ENCODE results near the gene SYNGR1.

DNA sequence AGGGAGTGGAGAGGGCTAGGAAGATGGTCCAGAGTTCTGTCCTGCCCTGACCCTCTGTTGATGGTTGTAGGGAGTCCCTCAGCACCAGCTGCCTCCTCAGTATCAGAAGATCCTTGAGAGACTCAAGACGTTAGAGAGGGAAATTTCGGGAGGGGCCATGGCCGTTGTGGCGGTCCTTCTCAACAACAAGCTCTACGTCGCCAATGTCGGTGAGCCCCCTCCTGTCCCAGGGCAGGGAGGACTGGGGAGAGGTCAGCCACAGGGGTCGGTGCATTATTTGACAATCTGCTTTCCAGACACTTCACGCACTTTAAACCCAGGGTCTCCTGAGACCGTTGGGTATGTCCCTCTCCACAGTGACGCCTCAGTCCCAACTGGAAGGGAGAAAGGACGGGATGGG, 67.8 kb downstream of the SYNGR1 start:
- TF ChIP-seq POLR2A (IDR thresholded peaks at IDR 0.05; ENCODE audit: low read length), result no peak
- no peak for TF ChIP-seq GATA1 (IDR thresholded peaks at IDR 0.05; ENCODE audit: low read depth, low read length)
